ENCODE data around the gene MCF2. TPM values are rescaled to one million over a fixed set of nuclear protein-coding genes. Genes with fewer than 3 reads are reported as not detected.
A peak's percentile ranks its signal among the peaks of the same experiment; 100 is the strongest.

MCF2 gene
- total and polyA plus RNA-seq, 2 experiments from 2014 or later: 0.11 TPM; not detected in 1

- H3K79me2 ChIP-seq (ENCODE audit: insufficient read depth): no peaks in the 10 kb centered on the region
- in situ Hi-C loops (cut with MboI): no loop called here
- DNase-seq: peak; percentile 18
- H3K4me1 ChIP-seq (ENCODE audit: insufficient read depth): peaks cover 16% of the 10 kb centered on the region
- H3K4me2 ChIP-seq (ENCODE audit: unreplicated experiment): no peak overlapping the region
- no peaks in the 10 kb centered on the region for H3K9me2 ChIP-seq (ENCODE audit: insufficient read depth)
- H4K20me1 ChIP-seq (ENCODE audit: insufficient read depth): no peaks in the 10 kb centered on the region
- no peak overlapping the region for H3K4me3 ChIP-seq
- no peak overlapping the region for H3K9ac ChIP-seq
- H3K9me3 ChIP-seq (ENCODE audit: low read depth): no peaks in the 10 kb centered on the region
- H2AFZ ChIP-seq: no peak overlapping the region
- no peaks in the 10 kb centered on the region for H3K27me3 ChIP-seq (replicated peaks; ENCODE audit: insufficient read depth)
- H3K27ac ChIP-seq: no peak overlapping the region
- H3F3A ChIP-seq (ENCODE audit: insufficient read depth): peaks cover 14% of the 10 kb centered on the region; the same call in 1 of the 2 replicates
- TF ChIP-seq EZH2 (IDR thresholded peaks at IDR 0.05; ENCODE audit: insufficient read depth, poor library complexity, severe bottlenecking) (no peak), EZH2phosphoT487 (IDR thresholded peaks at IDR 0.05; ENCODE audit: insufficient read depth, low read depth) (no peak)
- no peaks in the 10 kb centered on the region; the same call in 1 of the 2 replicates for H3K36me3 ChIP-seq (ENCODE audit: low read depth)
These were observed 30.6 kb upstream of the MCF2 start for GRCh38 chrX:139738581-139738980.

- WGBS, 2 experiments (ENCODE audit: low coverage in 1 of 2, low lambda C conversion rate in 2 of 2, missing lambda C conversion rate in 2 of 2): 100% methylated on average over 1 of the region's 1 CpG
- Histone ChIP-seq H3K27ac (no peak overlapping the region), H3K4me1 (ENCODE audit: insufficient read depth) (peaks cover 16% of the 10 kb centered on the region), H3K9me2 (ENCODE audit: insufficient read depth) (no peaks in the 10 kb centered on the region), H3K9ac (no peak overlapping the region), H4K20me1 (ENCODE audit: insufficient read depth) (no peaks in the 10 kb centered on the region), H3K4me3 (no peak overlapping the region), H2AFZ (no peak overlapping the region), H3K27me3 (replicated peaks; ENCODE audit: insufficient read depth) (no peaks in the 10 kb centered on the region), H3K9me3 (ENCODE audit: low read depth) (no peaks in the 10 kb centered on the region), H3F3A (ENCODE audit: insufficient read depth) (peaks cover 14% of the 10 kb centered on the region; the same call in 1 of the 2 replicates), H3K79me2 (ENCODE audit: insufficient read depth) (no peaks in the 10 kb centered on the region), H3K36me3 (ENCODE audit: low read depth) (no peaks in the 10 kb centered on the region; the same call in 1 of the 2 replicates), H3K4me2 (ENCODE audit: unreplicated experiment) (no peak overlapping the region)
- TF ChIP-seq EZH2 (IDR thresholded peaks at IDR 0.05; ENCODE audit: insufficient read depth, poor library complexity, severe bottlenecking): no peak
- no peak for TF ChIP-seq EZH2phosphoT487 (IDR thresholded peaks at IDR 0.05; ENCODE audit: insufficient read depth, low read depth)
- in situ Hi-C loops (cut with MboI): no loop called here
- no peak for DNase-seq
These were observed 28.2 kb upstream of the MCF2 start for GRCh38 chrX:139736151-139736550.

- 100% methylated on average over 1 of the region's 1 CpG for WGBS, 2 experiments (ENCODE audit: low coverage in 1 of 2, low lambda C conversion rate in 2 of 2, missing lambda C conversion rate in 2 of 2)
- no peak overlapping the region for H3K4me2 ChIP-seq (ENCODE audit: unreplicated experiment)
These were observed 27.0 kb upstream of the MCF2 start for GRCh38 chrX:139734996-139735395.

GRCh38 chrX:139725720-139726119 lies 17.8 kb upstream of the MCF2 start:
- Histone ChIP-seq H2AFZ (no peak overlapping the region), H3K4me2 (ENCODE audit: unreplicated experiment) (no peak overlapping the region), H3K79me2 (ENCODE audit: insufficient read depth) (no peaks in the 10 kb centered on the region), H3K9me3 (ENCODE audit: low read depth) (no peaks in the 10 kb centered on the region), H3K9ac (no peak overlapping the region), H3F3A (ENCODE audit: insufficient read depth) (no peaks in the 10 kb centered on the region), H3K36me3 (ENCODE audit: low read depth) (no peaks in the 10 kb centered on the region), H3K4me3 (no peak overlapping the region), H4K20me1 (ENCODE audit: insufficient read depth) (no peaks in the 10 kb centered on the region), H3K27me3 (replicated peaks; ENCODE audit: insufficient read depth) (no peaks in the 10 kb centered on the region), H3K27ac (no peak overlapping the region), H3K9me2 (ENCODE audit: insufficient read depth) (no peaks in the 10 kb centered on the region), H3K4me1 (ENCODE audit: insufficient read depth) (no peaks in the 10 kb centered on the region)
- in situ Hi-C loops (cut with MboI): no loop called here
- no peak for DNase-seq
- TF ChIP-seq EZH2 (IDR thresholded peaks at IDR 0.05; ENCODE audit: insufficient read depth, poor library complexity, severe bottlenecking) (no peak), EZH2phosphoT487 (IDR thresholded peaks at IDR 0.05; ENCODE audit: insufficient read depth, low read depth) (no peak)
- 100% methylated on average over 1 of the region's 1 CpG for WGBS, 2 experiments (ENCODE audit: low coverage in 1 of 2, low lambda C conversion rate in 2 of 2, missing lambda C conversion rate in 2 of 2)

More at GRCh38 chrX:139734996-139735395, 27.0 kb upstream of the MCF2 start:
- Histone ChIP-seq H3F3A (ENCODE audit: insufficient read depth) (peaks cover 14% of the 10 kb centered on the region; the same call in 1 of the 2 replicates), H3K9ac (no peak overlapping the region), H2AFZ (no peak overlapping the region), H3K9me2 (ENCODE audit: insufficient read depth) (no peaks in the 10 kb centered on the region), H4K20me1 (ENCODE audit: insufficient read depth) (no peaks in the 10 kb centered on the region), H3K9me3 (ENCODE audit: low read depth) (no peaks in the 10 kb centered on the region), H3K36me3 (ENCODE audit: low read depth) (no peaks in the 10 kb centered on the region; the same call in 1 of the 2 replicates), H3K27me3 (replicated peaks; ENCODE audit: insufficient read depth) (no peaks in the 10 kb centered on the region), H3K4me1 (ENCODE audit: insufficient read depth) (peaks cover 16% of the 10 kb centered on the region), H3K27ac (no peak overlapping the region), H3K79me2 (ENCODE audit: insufficient read depth) (no peaks in the 10 kb centered on the region), H3K4me3 (no peak overlapping the region)
- in situ Hi-C loops (cut with MboI): no loop called here
- TF ChIP-seq EZH2 (IDR thresholded peaks at IDR 0.05; ENCODE audit: insufficient read depth, poor library complexity, severe bottlenecking) (no peak), EZH2phosphoT487 (IDR thresholded peaks at IDR 0.05; ENCODE audit: insufficient read depth, low read depth) (no peak)
- no peak for DNase-seq

- H3K36me3 ChIP-seq (ENCODE audit: low read depth): no peaks in the 10 kb centered on the region
- H3K27ac ChIP-seq: no peak overlapping the region
- 0 out of 2 replicates have a peak, but pooled peaks cover 3% of the 10 kb centered on the region for H3K4me1 ChIP-seq (ENCODE audit: insufficient read depth)
- in situ Hi-C loops (cut with MboI): no loop called here
- H3K79me2 ChIP-seq (ENCODE audit: insufficient read depth): no peaks in the 10 kb centered on the region
- WGBS, 2 experiments (ENCODE audit: low coverage in 1 of 2, low lambda C conversion rate in 2 of 2, missing lambda C conversion rate in 2 of 2): 96 to 100% methylated on average over 2 of the region's 2 CpGs
- no peaks in the 10 kb centered on the region for H3K9me3 ChIP-seq (ENCODE audit: low read depth)
- DNase-seq: no peak
- no peak overlapping the region for H2AFZ ChIP-seq
- no peaks in the 10 kb centered on the region for H3F3A ChIP-seq (ENCODE audit: insufficient read depth)
- TF ChIP-seq EZH2phosphoT487 (IDR thresholded peaks at IDR 0.05; ENCODE audit: insufficient read depth, low read depth) (no peak), EZH2 (IDR thresholded peaks at IDR 0.05; ENCODE audit: insufficient read depth, poor library complexity, severe bottlenecking) (no peak)
- no peak overlapping the region for H3K9ac ChIP-seq
- no peaks in the 10 kb centered on the region for H3K27me3 ChIP-seq (replicated peaks; ENCODE audit: insufficient read depth)
- H4K20me1 ChIP-seq (ENCODE audit: insufficient read depth): no peaks in the 10 kb centered on the region
- H3K9me2 ChIP-seq (ENCODE audit: insufficient read depth): no peaks in the 10 kb centered on the region
- no peak overlapping the region for H3K4me3 ChIP-seq
- no peak overlapping the region for H3K4me2 ChIP-seq (ENCODE audit: unreplicated experiment)
These were observed 16.7 kb upstream of the MCF2 start for GRCh38 chrX:139724626-139725025.

Data from GM23248 (cell line).